DND-41 (cell line): Measurements from ENCODE around the gene PTGER3.

ENCODE experiments used
- EZH2 ChIP-seq: IDR thresholded peaks from 3 replicates; pipeline ENCODE4 v1.6.1; 2012; ENCODE audit warnings: borderline replicate concordance, low read depth, mild to moderate bottlenecking, moderate library complexity, low read length, inconsistent platforms; ENCODE audit not compliant: severe bottlenecking
- TF ChIP-seq, protein P1 (sequence below): IDR thresholded peaks from 2 replicates; pipeline ENCODE4 v1.5.1; 2012; ENCODE audit warnings: borderline replicate concordance, low read length, moderate library complexity, mild to moderate bottlenecking; ENCODE audit not compliant: poor library complexity, severe bottlenecking; ENCODE audit errors: extremely low read depth

DNA sequence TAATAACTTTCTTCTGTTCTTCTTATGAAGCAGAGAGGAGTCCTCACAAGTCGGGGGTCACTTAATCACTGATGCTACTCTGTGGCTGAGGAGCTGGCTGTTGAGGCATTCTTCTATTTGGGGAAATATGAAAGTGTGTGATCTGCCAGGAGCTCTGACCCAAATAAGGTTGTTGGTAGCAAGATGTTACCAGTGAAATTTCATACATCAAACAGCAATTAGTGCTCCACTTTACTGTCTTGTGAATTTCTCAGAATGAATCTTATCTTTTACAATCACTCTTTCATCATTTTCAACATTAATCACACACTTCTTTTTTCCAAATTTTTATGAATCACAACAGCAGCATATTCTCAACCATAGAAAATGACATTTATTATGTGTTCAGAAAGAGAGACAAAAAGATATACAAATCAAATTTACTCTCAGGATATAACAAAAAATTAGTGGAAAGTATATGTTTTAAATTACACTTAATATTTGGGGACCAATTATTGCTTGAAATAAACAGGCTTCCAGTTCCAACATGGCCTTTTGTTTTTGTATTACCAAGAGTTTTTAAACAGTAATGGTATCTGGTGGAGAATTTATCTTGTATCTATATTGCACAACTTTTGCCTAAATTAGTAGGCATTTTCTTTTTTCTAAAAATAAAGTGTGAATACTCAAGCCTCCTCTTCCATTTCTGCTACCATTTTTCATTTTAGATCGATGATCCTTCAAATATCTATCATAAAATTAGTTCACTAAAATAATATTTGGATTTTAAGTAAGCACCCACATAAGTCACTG is 9.6 kb downstream of the PTGER3 start:
- TF ChIP-seq, protein P1, sequence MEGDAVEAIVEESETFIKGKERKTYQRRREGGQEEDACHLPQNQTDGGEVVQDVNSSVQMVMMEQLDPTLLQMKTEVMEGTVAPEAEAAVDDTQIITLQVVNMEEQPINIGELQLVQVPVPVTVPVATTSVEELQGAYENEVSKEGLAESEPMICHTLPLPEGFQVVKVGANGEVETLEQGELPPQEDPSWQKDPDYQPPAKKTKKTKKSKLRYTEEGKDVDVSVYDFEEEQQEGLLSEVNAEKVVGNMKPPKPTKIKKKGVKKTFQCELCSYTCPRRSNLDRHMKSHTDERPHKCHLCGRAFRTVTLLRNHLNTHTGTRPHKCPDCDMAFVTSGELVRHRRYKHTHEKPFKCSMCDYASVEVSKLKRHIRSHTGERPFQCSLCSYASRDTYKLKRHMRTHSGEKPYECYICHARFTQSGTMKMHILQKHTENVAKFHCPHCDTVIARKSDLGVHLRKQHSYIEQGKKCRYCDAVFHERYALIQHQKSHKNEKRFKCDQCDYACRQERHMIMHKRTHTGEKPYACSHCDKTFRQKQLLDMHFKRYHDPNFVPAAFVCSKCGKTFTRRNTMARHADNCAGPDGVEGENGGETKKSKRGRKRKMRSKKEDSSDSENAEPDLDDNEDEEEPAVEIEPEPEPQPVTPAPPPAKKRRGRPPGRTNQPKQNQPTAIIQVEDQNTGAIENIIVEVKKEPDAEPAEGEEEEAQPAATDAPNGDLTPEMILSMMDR = no peak
- TF ChIP-seq EZH2 = no peak
